ENCODE data around the gene BMP8B.
"Not testable (repeated sequence)": the region's sequence is repeated elsewhere in the genome, so short reads cannot be mapped to it uniquely, and the experiment has no call there.

Gene BMP8B

DNA sequence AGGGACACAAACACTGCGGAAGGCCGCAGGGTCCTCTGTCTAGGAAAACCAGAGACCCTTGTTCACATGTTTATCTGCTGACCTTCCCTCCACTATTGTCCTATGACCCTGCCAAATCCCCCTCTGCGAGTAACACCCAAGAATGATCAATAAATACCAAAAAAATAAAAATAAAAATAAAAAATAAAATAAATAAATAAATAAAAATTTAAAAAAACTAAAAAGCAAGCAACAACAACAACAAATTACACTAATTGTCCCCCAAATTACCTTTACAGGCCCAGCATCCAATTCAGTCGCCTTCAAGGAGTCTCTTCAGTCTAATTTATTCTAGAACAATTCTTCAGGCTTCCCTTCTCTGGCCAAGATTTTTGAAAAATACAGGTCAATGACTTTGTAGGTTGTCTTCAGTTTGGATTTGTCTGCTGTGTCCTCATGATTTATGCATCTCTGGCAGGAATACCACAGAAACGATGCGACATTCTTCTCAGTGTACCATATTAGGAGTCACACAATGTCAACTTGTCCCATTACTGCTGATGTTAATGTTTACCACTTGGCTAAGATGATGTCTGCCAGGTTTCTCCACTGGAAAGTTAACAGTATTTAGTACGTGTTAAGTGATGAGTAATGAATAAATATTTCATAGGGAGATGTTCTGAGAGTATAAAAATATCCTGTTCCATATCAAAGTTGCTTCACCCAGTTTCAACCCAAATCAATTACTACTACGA is 20.3 kb upstream of the BMP8B start:
- no peak for DNase-seq

DNA sequence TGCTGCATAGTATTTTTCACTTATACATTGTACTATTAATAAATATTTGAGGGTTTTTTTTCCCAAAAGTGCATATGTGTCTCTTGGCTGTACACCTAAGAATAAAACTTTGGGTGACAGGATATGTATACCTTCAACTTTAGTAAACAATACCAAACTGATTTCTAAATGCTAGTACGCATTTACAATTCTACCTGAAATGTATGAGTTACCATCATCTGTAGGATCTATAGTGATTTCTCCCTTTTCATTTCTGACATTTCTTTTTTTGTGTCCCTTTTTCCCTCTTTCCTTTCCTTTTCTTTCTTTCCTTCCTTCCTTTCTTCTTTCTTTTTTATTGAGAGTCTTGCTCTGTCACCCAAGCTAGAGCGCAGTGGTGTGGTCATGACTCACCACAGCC is 16.7 kb upstream of the BMP8B start:
- no peak for DNase-seq

DNA sequence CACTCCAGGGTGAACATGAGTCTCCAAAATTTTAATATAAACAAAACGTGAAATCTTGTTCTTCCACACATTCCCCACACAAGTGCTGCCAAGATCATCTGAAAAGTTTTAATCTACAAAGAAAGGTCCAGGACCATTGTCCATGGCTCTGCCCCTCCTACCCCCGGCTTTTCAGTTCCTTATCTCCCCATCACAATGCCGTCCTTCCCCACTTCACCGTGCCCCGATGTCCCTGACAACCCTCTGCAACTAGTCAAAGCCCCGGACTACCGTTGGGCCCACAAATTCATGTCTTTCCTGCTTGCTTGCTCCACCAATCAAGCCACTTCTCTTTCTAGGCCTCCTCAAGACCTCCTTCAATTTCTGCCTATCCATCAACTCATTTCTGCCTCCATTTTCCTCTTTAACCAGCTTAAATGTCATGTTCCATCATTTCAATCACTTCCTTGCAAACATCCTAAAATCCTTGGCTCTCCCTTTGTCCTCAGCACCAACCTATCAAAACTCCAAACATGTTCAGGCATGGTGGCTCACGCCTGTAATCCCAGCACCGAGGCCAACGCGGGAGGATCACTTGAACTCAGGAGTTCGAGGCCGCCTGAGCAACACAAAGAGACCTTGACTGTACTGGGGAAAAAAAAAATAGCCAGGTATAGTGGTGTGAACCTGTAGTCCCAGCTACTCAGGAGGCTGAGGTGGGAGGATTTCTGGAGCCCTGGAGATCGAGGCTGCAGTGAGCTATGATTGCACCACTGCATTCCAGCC is 14.0 kb upstream of the BMP8B start:
- no peak for DNase-seq

DNA sequence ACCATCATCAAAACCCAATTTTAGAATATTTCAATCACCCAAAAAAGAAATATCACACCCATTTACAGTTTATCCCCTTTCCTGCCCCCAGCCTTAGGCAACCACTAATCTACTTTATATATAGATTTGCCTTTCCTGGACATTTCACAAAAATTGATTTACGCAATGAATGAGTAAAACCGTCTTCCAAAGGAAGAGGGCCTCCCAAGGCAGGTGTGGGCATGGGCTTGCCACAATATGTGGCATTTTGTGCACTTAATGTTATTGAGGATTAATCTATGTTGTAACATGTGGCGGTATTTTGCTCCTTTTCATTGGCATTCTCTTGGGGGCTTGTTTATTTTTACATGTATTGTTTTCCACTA is 11.8 kb upstream of the BMP8B start:
- DNase-seq: no peak

DNA sequence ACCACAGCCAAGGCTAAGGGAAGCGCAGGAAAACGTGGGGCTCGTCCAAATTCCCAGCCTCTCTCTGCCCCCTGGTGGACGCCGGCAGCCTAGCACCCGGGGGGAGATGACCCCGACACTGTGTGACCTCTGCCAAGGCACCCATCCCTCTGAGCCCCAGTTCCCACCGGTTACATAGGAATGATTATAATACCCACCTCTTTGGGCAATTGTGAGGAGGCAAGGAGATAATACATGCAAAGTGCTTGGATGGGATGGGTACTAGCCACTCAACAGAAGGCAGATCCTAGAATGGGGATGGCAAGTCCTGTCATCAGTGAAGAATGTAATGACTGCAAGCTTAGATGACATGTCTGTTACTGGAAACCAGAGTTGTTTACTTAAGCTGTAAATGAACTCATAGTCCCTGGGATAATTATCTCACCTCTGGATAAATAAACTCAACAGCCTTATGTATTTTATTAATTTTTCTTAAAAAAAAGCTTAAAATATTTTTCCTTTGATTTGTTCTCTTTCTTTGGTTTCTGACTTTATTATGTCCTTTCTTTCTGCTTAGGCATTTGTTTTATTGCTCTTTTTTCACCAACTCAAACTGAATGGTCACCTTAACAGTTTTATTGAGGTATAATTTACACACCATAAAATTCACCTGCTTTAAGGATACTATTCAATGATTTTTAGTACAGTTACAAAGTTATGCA is 11.3 kb upstream of the BMP8B start:
- no peak for DNase-seq

DNA sequence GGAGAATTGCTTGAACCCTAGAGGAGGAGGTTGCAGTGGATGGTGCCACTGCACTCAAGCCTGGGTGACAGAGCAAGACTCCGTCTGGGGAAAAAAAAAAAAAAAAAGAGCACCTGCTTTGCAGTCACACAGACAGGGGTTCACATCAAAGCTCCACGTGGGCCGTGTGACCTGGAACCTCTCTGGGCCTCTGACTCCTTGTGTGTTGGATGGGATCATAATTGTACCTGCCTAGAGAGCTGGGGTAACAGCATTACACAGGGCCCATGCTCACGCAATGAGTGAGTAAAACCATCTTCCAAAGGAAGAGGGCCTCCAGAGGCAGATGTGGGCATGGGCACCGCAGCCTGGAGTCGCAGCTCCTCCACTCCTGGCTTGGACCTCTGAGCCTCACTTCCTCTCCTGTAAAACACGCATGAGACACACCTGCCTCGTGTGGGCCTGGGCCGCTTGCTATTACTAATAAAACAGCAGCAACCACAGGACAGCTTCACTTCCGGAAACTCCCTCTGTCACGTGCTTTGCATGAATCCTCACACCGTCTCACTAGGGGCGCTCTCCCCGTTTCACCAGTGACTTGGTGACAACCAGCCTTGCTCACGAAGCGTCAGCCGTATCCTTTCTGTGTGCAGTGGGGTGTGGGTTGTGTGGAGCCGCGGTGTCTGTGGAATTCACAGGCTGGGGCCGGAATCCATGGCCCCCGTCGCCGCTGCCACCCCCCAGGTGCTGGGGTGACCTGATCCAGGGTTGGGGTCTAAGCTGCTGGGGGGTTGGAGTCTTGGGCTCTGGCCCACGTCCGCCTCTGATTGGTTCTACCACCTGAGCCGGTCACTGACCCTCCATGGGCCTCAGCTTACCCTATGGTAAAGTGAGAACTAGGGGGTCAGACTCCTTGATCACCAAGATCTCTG is 10.4 kb upstream of the BMP8B start:
- not testable (repeated sequence) for DNase-seq

DNA sequence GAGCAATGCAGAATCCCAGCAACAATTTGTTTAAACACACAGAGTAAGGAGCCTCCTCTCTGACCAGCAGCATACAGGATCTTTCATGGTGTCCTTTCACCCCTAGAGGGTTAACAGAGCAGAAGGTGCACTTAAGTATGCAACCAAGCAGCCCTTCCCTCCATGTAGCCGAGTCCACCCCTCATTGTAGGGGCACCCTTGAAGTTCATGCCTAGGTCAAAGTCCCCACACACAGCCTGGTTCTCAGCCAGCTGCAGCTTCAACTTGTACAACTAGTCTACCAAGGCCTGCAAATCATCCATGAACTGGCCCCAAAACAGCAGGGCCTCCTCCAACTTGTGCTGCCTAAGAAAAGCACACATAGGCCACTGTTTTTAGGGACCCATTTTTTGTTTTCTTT is 7.0 kb upstream of the BMP8B start:
- DNase-seq: no peak

DNA sequence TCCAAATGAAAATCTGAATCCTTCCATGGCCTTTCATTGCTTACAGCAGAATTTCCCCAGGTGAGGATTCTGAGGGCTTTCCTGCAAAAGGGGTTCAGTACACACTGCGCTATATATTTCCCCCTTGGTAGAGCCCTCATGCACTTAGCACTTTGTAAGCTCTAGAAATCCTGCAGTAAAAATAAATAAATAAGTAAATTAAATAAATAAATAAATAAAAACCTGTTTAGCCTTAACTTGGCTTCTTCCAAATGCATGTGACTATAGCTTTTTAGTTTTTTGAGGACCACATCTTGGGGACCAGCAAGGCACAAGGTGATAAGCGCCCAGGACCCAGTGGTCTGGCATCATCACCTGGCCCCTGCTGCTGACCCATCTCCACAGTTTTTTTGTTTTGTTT is 3.2 kb upstream of the BMP8B start:
- DNase-seq: no peak

DNA sequence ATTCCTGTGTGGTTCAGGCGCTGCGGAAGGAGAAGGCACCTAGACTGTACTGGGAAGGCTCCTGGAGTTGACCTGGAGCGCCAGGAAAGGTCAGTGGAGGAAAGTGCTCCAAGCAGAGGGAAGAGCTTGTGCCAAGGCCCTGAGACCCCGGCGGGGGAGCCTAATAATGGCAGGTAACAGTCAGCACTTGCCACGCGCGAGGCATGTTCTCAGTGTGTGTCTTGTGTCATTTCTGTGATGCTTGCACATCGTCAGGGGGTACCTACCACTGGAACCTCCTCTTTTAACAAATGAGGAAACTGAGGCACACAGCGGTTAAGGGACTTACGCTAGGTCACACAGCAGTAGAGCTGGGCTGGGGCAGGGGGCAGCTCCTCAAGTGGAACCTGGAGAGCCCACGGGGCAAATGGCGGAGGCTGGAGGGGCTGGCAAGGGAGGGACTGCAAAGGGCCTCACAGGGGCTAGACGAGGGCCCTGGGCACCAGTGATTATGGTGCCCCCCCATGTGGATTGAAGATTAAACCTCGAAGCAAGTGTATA is 976 bp upstream of the BMP8B start:
- DNase-seq: no peak

DNA sequence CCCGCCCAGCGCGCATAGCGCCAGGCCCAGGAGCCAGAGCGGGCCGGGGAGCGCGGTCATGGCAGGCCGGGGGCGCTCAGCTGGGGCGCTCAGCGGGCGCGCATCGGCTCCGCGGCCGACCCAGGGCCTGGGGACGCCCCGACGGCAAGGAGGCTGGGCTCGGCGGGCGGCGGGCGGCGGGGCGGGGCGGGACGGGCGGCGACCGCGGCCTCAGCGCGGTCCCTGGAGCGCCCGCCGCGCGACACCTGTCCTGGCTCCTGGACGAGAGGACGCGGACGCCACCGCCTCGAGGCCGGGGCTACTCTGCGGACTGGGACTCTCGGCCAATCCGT is 273 bp downstream of the BMP8B start:
- DNase-seq: no peak

DNA sequence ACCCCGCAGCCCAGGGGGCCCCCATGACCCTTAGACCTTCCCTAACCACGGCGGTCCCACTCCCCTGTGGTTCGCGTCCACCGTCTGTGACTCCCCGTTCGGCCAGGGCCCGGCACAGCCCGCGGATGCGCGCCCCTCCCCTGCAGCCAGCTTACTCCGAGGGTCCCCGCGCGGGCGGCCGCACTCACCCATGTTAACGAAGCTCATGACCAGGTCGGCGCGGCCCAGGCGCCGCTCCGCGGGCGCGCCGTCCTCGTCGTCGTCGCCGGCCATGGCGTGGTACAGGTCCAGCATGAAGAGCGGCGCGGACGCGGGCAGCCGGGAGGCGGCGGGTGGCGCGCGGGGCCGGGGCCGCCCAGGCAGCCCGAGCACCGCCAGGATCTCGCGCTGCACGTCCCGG is 701 bp downstream of the BMP8B start:
- not testable (repeated sequence) for DNase-seq

DNA sequence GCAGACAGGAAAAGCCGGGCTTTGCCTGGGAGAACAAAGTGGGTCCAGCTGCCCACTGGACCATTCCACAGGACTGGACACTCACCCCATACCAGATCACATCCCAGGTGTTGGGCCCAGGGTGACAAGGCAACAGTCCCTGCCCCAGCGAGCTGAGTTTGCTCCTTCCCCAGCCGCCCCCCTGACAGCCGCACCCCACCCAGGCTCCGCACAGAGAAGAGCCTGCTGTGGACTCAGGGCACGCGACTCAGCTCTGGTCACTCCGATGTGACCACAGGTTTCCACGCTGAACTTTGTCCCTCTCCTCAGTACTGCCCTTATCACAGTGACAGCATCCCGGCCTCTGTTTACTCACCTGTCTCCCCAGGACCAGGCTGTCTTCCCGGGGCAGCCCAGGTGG is 1.2 kb downstream of the BMP8B start:
- DNase-seq: no peak

DNA sequence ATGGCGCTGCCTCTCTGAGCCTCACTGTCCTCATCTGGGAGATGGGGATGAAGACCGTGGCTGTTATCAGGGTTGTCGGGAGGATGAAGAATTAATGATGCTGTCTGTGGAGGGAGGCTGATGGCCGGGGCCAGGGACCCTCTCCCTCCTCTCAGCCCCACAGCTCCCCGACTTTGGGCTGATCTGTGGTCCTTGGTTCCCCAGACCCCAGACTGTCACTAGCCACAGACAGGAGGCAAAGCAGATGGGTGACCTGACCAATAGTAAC is 1.6 kb downstream of the BMP8B start:
- DNase-seq: not testable (repeated sequence)

DNA sequence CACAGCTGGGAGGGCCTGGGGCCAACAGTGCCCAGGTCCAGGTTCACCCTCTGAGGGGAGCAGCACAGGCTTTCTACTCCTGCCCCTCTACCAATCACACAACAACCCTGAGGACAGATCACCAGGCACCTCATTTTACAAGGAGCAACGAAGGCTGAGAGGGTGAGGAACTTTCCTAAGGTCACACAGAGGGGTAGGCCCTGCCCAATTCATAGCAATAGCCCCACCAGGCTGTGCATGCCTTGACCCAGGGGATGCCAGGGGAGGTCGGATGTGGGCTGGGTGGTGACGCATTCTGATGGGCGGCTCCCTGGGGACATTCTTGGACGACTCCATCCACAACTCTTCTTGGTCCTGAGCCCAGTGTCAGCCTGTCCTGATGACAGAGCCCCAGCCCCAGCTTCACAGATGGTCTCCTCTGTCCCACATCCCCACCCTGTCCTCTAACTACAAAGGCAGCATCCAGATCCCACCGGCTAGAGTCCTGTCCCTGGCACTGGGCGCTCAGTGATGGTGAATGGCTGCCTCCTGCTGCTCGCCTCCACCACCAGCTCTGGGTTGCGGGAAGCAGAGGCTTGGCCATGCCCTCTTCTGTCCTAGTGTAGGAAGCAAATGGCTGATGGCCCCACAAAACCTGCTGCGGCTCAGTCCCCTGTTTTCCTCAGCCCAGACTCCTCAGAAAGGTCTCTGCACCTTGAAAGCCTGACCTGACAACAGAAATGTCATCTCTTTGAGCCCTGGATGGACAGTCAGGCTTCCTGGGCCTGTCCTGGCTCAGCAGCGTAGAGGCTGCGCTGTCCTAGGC is 2.2 kb downstream of the BMP8B start:
- DNase-seq: not testable (repeated sequence)

DNA sequence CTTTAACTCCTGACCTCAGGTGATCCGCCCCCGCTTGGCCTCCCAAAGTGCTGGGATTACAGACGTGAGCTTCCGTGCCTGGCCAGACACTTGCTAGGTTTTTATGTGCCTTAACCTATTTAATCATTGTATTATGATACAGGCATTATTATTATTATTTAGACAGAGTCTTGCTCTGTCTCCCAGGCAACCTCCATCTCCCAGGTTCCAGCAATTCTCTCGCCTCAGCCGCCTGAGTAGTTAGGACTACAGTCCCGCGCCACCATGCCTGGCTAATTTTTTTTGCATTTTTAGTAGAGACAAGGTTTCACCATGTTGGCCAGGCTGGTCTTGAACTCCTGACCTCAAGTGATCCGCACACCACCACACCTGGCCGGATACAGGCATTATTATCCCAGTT is 6.0 kb downstream of the BMP8B start:
- not testable (repeated sequence) for DNase-seq

DNA sequence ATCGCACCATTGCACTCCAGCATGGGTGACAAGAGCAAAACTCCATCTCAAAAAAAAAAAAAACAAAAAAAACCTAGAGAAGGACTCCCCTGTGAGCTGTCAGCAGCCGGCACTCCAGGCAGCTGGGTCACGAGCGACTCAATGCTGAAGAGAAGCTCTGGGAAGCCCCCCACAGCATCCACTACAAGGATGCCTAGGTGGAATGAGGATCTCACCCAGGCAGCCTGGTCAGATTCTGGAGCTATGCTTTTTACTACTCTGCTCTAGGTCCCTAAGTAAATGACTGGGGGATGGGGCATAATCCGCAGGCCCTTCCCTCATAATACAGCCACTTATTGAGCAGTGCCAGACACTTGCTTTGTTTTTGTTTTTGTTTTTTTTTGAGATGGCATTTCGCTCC is 6.6 kb downstream of the BMP8B start:
- DNase-seq: no peak

DNA sequence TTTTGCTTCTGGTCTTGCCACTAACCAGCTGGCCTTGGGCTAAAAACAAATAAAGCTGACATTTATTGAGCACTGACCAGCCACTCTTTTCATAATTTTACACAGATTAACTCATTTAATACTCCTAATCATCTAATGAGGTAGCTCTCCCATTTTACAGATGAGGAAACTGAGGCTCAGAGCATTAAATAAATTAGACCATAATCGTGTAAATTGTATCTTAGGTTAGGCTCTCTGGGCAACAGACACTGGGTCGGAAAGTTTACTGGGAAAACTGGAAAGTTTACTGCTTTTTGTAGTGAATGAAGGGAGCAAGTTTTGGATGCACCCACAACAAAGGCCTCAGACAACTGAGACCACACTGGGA is 7.3 kb downstream of the BMP8B start:
- DNase-seq: no peak

DNA sequence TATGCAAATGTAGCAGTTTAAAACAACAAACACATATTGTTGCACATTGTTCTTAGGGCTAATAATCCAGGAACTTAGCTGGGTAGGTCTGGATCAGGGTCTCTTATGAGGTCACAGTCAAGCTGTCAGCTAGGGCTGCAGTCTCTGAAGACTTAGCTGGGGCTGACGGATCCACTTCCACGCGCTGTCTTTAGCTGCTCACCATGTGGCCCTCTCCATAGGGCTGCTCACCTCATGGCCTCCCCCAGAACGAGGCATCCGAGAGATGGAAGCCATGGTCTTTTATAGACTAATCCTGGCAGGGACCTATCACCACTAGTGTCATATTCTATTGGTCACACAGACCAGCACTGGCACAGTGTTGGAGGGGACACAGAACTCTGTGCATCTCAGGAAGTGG is 8.8 kb downstream of the BMP8B start:
- no peak for DNase-seq

DNA sequence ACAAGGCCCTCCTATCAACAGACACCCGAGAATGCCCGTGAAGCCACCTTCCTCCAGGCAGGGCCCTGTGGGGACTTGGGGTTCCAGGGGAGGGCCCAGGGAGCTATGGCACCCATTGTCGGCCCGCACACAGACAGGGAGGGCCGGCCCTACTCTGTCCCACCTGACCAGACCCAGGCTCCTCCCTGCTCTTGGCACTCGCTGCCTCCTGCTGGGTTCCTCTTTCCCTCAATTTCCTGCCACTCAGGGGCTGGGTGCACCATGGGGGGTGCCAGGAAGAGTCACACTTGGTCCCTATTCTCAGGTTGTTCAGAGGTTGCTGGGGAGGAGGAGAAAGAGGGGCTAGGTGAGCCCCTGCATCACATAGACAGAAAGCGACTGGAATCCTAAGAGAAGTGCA is 9.5 kb downstream of the BMP8B start:
- no peak for DNase-seq

DNA sequence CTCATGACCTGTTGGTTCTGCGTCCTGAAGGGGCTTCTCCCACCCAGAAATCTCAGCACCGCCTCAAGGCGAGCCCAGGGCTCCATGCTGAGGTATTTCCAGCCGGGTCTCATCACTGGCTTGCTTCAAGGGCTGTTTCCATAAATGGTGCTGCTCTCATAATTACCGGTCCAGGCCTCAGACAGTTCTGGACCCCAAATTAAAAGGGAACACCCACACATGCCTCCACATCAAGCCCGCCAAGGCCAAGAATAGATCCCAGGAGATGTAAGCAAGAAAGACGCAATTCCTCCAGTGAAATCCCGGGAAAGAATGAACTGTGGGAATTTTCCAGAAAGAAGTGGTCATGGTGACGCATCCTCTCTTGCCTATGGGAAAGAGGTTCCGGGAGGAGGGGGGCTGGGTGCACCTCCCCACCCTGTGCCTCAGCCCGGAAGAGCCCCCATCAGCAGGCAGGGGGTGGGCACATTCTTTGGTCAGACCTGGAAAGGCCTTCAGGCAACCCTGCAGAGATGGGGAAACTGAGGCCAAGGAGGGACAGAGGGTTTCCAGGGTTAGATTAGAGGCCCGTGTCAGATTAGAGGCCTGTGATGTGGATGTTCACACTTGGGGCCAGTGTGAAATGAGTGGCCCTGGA is 10.1 kb downstream of the BMP8B start:
- not testable (repeated sequence) for DNase-seq

DNA sequence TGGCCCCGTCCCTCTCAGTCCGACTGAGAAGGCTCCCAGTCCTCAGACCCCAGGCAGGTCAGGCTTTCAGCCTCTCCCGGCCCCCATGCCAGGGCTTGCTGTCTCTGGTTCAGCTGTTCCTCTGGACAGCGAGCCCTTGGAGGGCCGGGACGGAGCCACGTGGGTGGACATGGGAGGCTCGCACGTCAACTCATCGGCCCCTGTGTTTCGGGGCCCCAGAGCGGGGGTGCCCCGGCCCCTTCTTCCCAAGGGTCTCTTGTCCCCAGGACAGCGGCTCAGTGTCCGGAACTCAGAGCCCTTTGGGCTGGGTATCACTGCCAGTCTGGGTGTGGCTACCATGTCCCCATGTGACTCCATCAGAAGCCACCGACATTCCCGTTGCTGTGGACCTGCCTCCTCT is 10.8 kb downstream of the BMP8B start:
- not testable (repeated sequence) for DNase-seq

DNA sequence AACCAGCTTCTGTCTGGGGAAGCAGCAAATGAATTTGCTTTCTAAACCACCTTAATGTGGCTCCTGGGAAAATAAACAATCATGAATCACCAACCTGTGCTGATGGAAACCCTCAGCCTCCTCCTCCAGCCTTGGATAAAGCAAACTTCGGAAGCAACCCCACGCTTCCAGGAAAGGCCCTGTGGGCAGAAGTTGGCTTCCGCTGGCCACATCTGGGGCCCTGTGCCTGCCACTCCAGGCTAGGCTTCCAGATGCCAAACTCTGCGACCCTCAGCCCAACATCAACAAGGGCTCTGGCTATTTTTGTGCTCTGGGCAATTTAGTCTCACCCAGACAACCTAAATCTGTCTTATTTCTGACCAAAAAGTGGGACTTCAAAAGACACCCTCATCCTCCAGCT is 11.4 kb downstream of the BMP8B start:
- no peak for DNase-seq

All from NCI-H446 treated with DMSO at 0.1 percent for 48 hours (cell line).